Measurements from ENCODE around the gene SORCS2.

DNA sequence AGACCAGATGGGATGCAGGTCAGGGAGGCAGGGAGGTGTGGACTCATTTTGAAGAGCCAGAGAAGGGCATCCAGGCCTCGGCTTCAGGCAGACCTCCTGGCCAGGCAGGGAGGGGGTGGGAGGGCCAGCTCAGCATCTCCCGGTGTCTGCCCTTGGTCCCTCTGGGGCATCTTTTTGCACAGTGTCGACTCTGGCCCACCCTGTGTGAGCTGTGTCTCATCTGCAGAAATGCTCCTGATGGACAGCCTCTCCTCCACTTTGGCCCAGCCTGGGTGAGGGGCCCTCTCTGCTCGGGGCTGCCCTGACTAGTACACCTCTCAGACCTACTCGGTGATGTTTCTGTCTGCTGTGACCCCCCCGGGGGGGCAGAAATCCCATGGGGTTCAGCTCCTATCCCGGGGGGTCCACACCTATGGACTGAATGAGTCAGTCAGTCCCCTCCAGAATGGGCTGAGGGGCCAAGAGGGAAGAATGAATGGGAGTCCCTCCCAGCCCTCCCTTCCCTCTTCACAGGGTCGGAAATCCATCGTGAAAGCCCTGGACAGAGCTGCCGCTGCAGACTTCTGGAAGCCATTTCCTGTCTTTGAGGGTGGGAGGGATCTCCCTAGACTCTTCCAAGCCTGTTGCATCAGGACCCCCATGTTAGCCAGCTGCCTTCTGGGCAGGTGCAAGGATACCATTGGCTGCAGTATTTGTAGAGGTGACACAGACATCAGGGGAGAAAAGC lies 439.1 kb downstream of the SORCS2 start:
- TF ChIP-seq, protein P1, sequence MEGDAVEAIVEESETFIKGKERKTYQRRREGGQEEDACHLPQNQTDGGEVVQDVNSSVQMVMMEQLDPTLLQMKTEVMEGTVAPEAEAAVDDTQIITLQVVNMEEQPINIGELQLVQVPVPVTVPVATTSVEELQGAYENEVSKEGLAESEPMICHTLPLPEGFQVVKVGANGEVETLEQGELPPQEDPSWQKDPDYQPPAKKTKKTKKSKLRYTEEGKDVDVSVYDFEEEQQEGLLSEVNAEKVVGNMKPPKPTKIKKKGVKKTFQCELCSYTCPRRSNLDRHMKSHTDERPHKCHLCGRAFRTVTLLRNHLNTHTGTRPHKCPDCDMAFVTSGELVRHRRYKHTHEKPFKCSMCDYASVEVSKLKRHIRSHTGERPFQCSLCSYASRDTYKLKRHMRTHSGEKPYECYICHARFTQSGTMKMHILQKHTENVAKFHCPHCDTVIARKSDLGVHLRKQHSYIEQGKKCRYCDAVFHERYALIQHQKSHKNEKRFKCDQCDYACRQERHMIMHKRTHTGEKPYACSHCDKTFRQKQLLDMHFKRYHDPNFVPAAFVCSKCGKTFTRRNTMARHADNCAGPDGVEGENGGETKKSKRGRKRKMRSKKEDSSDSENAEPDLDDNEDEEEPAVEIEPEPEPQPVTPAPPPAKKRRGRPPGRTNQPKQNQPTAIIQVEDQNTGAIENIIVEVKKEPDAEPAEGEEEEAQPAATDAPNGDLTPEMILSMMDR (IDR thresholded peaks at IDR 0.05): no peak
- TF ChIP-seq POLR2A (IDR thresholded peaks at IDR 0.05) (no peak), POLR2AphosphoS5 (IDR thresholded peaks at IDR 0.05) (no peak)
